BLaER1 treated with 17β-estradiol and CSF1 and Interleukin-3, amounts not matched to agents 10 nM and 100 nM (cell line): ENCODE results near the gene DZIP3.

Source experiments
- H3K27ac ChIP-seq, 11 experiments: shearing (Covaris generic); formaldehyde crosslinking; 2 replicates each; pipeline ENCODE4 v1.8.1; 2022
- H3K27me3 ChIP-seq, 11 experiments: shearing (Covaris generic); formaldehyde crosslinking; 2 replicates each; pipeline ENCODE4 v1.8.1; 2022
- H3K36me3 ChIP-seq, 11 experiments: shearing (Covaris generic); formaldehyde crosslinking; 2 replicates each; pipeline ENCODE4 v1.8.1; 2022
- H3K4me1 ChIP-seq, 10 experiments: shearing (Covaris generic); formaldehyde crosslinking; 2 replicates each; pipeline ENCODE4 v1.8.1; 2022
- H3K4me2 ChIP-seq, 11 experiments: shearing (Covaris generic); formaldehyde crosslinking; 2 replicates each; pipeline ENCODE4 v1.8.1; 2022
- H3K4me3 ChIP-seq, 10 experiments: shearing (Covaris generic); formaldehyde crosslinking; 2 replicates each; pipeline ENCODE4 v1.8.1; 2022
- H3K9ac ChIP-seq, 11 experiments: shearing (Covaris generic); formaldehyde crosslinking; 2 replicates each; pipeline ENCODE4 v1.8.1; 2022
- H3K9me3 ChIP-seq, 11 experiments: shearing (Covaris generic); formaldehyde crosslinking; replicated peaks in 1 of 11; 2 replicates each; pipeline ENCODE4 v1.8.1; 2022
- H4K20me1 ChIP-seq, 11 experiments: shearing (Covaris generic); formaldehyde crosslinking; 2 replicates each; pipeline ENCODE4 v1.8.1; 2022
- Cebpa-rat ChIP-seq, 11 experiments: shearing (Covaris generic); IDR thresholded peaks; 2 replicates each; pipeline ENCODE4 v1.8.1; 2022

The DZIP3 gene

DNA sequence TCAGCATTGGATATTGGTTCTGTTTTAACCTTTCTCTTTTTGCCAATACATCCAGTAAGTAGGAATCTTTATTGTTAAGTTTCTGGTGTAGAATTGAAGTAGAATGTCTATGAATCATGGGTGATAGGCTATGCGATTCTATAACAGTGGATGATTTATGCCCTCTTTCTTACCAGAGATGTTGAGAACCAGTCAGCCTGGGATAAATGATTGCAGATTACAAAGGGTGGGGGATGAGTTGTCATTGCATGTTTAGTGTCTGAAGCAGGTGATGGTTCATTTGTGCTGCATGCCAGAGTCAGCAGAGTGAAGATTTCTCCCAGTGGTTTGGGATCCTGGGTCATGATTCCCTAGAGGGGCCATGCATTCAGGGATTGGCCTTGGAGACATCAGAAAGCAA lies 153.4 kb downstream of the DZIP3 start:
- peaks cover 0 to 7% (median 0%) of the 10 kb centered on the region in 11 experiments; a peak in 1 of 22 replicates for H3K9me3 ChIP-seq
- no peaks in the 10 kb centered on the region for H4K20me1 ChIP-seq
- no peaks in the 10 kb centered on the region for H3K4me1 ChIP-seq
- H3K27me3 ChIP-seq: no peaks in the 10 kb centered on the region
- H3K4me3 ChIP-seq: no peak overlapping the region
- TF ChIP-seq Cebpa-rat (IDR thresholded peaks at IDR 0.05): no peak
- H3K36me3 ChIP-seq: no peaks in the 10 kb centered on the region
- no peak overlapping the region for H3K27ac ChIP-seq
- H3K9ac ChIP-seq: no peak overlapping the region
- no peak overlapping the region for H3K4me2 ChIP-seq
